Testis (tissue), 2 donors: Measurements from ENCODE around the gene EFNA5.

Source experiments
- CTCF ChIP-seq, 3 experiments: fragments of 450-650 bp in 2 of 3; fragments of 200-600 bp in 1 of 3; sonication (generic) in 1 of 3; IDR thresholded peaks; one replicate each; pipeline ENCODE4 v1.5.1; 2016 to 2019; ENCODE audit warnings: antibody characterized with exemption in 3 of 3, mild to moderate bottlenecking in 2 of 3, moderate library complexity in 1 of 3
- POLR2A ChIP-seq: fragments of 450-650 bp; IDR thresholded peaks from one replicate; pipeline ENCODE4 v1.6.1; 2017; ENCODE audit warnings: antibody characterized with exemption, mild to moderate bottlenecking, moderate library complexity

- no peak for TF ChIP-seq CTCF (IDR thresholded peaks at IDR 0.05)
- TF ChIP-seq POLR2A = no peak
Measured at GRCh38 chr5:107337281-107337680, 333.5 kb downstream of the EFNA5 start.
